Measurements from ENCODE around the gene VWF. TPM values are rescaled to one million over a fixed set of nuclear protein-coding genes. Genes with fewer than 3 reads are reported as not detected.

The VWF gene
- total RNA-seq, 2 experiments from 2014 or later: 0.07 TPM; not detected in 1

- ChIA-PET CTCF (no interaction called here), POLR2A (no interaction called here)
- intact Hi-C loops (cut with DNase I, micrococcal nuclease): no loop called here
- Mint-ChIP-seq H3K9me3 (ENCODE audit: low read depth) (no peaks in the 10 kb centered on the region), H3K27ac (no peak overlapping the region), H3K27me3 (peaks cover 17% of the 10 kb centered on the region), H3K36me3 (ENCODE audit: low read depth) (no peaks in the 10 kb centered on the region), H3K4me1 (no peaks in the 10 kb centered on the region), H3K4me3 (no peak overlapping the region)
- no peak for ATAC-seq
- no peak for DNase-seq
Measured at GRCh38 chr12:5900533-5901205, 223.8 kb downstream of the VWF start.

- ChIA-PET POLR2A (no interaction called here), CTCF (interaction anchor here (1.6 kb wide), 1 partner anchor 12 kb away, joined by 4 read pairs; no protein-coding TSS in a partner anchor)
- Mint-ChIP-seq H3K27ac (no peak overlapping the region), H3K4me3 (no peak overlapping the region), H3K4me1 (no peaks in the 10 kb centered on the region), H3K36me3 (ENCODE audit: low read depth) (no peaks in the 10 kb centered on the region), H3K27me3 (peaks cover 23% of the 10 kb centered on the region), H3K9me3 (ENCODE audit: low read depth) (no peaks in the 10 kb centered on the region)
- intact Hi-C loops (cut with DNase I, micrococcal nuclease): no loop called here
- DNase-seq: no peak
- no peak for ATAC-seq
Measured at GRCh38 chr12:5900076-5900475, 224.4 kb downstream of the VWF start.

GRCh38 chr12:5899675-5900074 is 224.8 kb downstream of the VWF start:
- peaks cover 27% of the 10 kb centered on the region for H3K27me3 Mint-ChIP-seq
- intact Hi-C loops (cut with DNase I, micrococcal nuclease): no loop called here
- CTCF ChIA-PET: interaction anchor here (1.6 kb wide), 1 partner anchor 11 kb away, joined by 4 read pairs; no protein-coding TSS in a partner anchor
- no peak overlapping the region for H3K4me3 Mint-ChIP-seq
- DNase-seq (no peak), ATAC-seq (no peak)
- no peaks in the 10 kb centered on the region for H3K9me3 Mint-ChIP-seq (ENCODE audit: low read depth)
- POLR2A ChIA-PET: no interaction called here
- H3K4me1 Mint-ChIP-seq: no peaks in the 10 kb centered on the region
- no peak overlapping the region for H3K27ac Mint-ChIP-seq
- no peaks in the 10 kb centered on the region for H3K36me3 Mint-ChIP-seq (ENCODE audit: low read depth)

- DNase-seq (no peak), ATAC-seq (no peak)
- H3K4me1 Mint-ChIP-seq: no peaks in the 10 kb centered on the region
- no peak overlapping the region for H3K27ac Mint-ChIP-seq
- ChIA-PET CTCF (interaction anchor here (1.0 to 1.6 kb wide), 2 partner anchors 11 to 139 kb away, joined by 3 to 4 read pairs; no protein-coding TSS in a partner anchor), POLR2A (no interaction called here)
- H3K9me3 Mint-ChIP-seq (ENCODE audit: low read depth): no peaks in the 10 kb centered on the region
- peaks cover 34% of the 10 kb centered on the region for H3K27me3 Mint-ChIP-seq
- H3K4me3 Mint-ChIP-seq: no peak overlapping the region
- intact Hi-C loops (cut with DNase I, micrococcal nuclease): no loop called here
- H3K36me3 Mint-ChIP-seq (ENCODE audit: low read depth): no peaks in the 10 kb centered on the region
Measured at GRCh38 chr12:5898874-5899273, 225.6 kb downstream of the VWF start.

Other genes with a start within 250 kb of the VWF start
- gene ANO2, start 179.4 kb downstream of the VWF start, total RNA-seq: not detected
- 10 to 100 TPM; 11.5 to 12.8 TPM for gene CD9, start 75.7 kb upstream of the VWF start, total RNA-seq
- gene PLEKHG6, start 186.0 kb upstream of the VWF start, total RNA-seq: not detected
- 10 to 100 TPM; 42.1 to 58.7 TPM for gene TNFRSF1A, start 217.4 kb upstream of the VWF start, total RNA-seq